Calu3 (cell line): ENCODE data around the gene GLE1. TPM values are rescaled to one million over a fixed set of nuclear protein-coding genes. Genes with fewer than 3 reads are reported as not detected.
"Not testable (repeated sequence)": the region's sequence is repeated elsewhere in the genome, so short reads cannot be mapped to it uniquely, and the experiment has no call there.

ENCODE experiments used
- BruUV-seq: library from RNA; stranded (reverse); fragments of 400-500 nt; replicated peaks from 2 replicates; lab custom pipeline; 2021; lab: Mats Ljungman, UMichigan
- CTCF ChIA-PET: fragments of 300-600 bp; sonication (Branson Sonifier 250); formaldehyde crosslinking; loops from one replicate; lab custom pipeline; 2022; ENCODE audit warnings: antibody characterized with exemption; lab: Charles Lee
- DNase-seq: peaks from one replicate; pipeline ENCODE4 v3.0.0; 2022
- H3K27ac Mint-ChIP-seq: one replicate; pipeline ENCODE4 v1.8.0; 2022; ENCODE audit warnings: mixed read lengths; ENCODE audit not compliant: unreplicated experiment
- H3K27me3 Mint-ChIP-seq: one replicate; pipeline ENCODE4 v1.8.0; 2022; ENCODE audit warnings: mixed read lengths; ENCODE audit not compliant: unreplicated experiment
- H3K36me3 Mint-ChIP-seq: one replicate; pipeline ENCODE4 v1.8.0; 2022; ENCODE audit warnings: mild to moderate bottlenecking, moderate library complexity, mixed read lengths; ENCODE audit not compliant: insufficient read depth, unreplicated experiment
- H3K4me1 Mint-ChIP-seq: one replicate; pipeline ENCODE4 v1.8.0; 2022; ENCODE audit warnings: mild to moderate bottlenecking, low read depth, mixed read lengths; ENCODE audit not compliant: unreplicated experiment
- H3K4me3 Mint-ChIP-seq: one replicate; pipeline ENCODE4 v1.8.0; 2022; ENCODE audit warnings: mild to moderate bottlenecking, low read depth, moderate library complexity, mixed read lengths; ENCODE audit not compliant: unreplicated experiment
- H3K9me3 Mint-ChIP-seq: one replicate; pipeline ENCODE4 v1.8.0; 2022; ENCODE audit warnings: low read depth, mixed read lengths; ENCODE audit not compliant: unreplicated experiment
- CTCF ChIP-seq: fragments of 200-600 bp; IDR thresholded peaks from one replicate; pipeline ENCODE4 v1.8.0; 2022; ENCODE audit warnings: antibody characterized with exemption; ENCODE audit not compliant: unreplicated experiment
- intact Hi-C: fragments of 100-400 bp; cut with micrococcal nuclease; formaldehyde crosslinking; loops from one replicate; pipeline ENCODE4 v1.10.0; 2022; ENCODE audit not compliant: unreplicated experiment
- total RNA-seq: library from RNA; stranded (reverse); gene quantifications from 2 replicates; pipeline ENCODE4 v1.2.3, GENCODE V29; 2022

Gene GLE1
- total RNA-seq, 1 experiment from 2014 or later, result 24.8 TPM

- Mint-ChIP-seq H3K9me3 (no peaks in the 10 kb centered on the region), H3K27ac (no peak overlapping the region), H3K4me1 (no peaks in the 10 kb centered on the region), H3K27me3 (no peaks in the 10 kb centered on the region), H3K36me3 (peaks cover 19% of the 10 kb centered on the region), H3K4me3 (no peak overlapping the region)
- no TSS peak for BruUV-seq
- intact Hi-C loops, result no loop called here
- CTCF ChIA-PET, result no interaction called here
- DNase-seq, result no peak
- no peak for TF ChIP-seq CTCF
Observed at GRCh38 chr9:128495804-128496417, 8.6 kb upstream of the GLE1 start.

DNA sequence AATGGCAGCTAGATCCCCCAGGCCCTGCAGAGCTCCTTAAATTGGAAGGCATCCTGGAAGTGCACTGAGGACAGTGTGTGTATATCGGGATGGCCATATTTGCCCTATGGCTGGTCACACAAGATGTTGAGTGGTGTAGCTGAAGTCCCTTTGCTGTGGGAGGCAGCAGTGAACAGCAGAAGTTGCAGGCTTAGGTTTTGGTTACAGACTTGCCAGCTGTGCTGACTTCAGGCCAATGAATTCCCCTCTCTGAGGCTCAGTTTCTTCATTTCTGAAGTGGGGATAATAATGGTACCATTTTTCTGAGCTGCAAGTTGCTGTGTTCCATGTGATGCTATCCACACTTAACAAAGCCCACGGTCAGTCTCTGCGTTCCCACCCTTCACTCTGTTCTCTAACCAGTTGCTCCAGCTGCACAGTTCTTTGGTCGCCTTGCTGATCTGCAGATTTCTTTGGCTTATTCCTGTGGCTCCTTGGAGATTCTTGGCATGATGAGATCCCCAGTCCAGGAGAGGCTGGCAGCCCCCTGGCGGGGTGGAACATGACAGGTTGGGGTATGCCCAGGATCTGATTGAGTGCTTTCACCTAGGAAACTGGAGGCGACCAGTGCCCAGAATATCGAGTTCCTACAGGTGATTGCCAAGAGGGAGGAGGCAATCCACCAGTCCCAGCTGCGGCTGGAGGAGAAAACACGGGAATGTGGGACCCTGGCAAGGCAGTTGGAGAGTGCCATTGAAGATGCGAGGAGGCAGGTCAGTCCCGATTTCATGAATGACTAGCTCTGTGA is 6.5 kb upstream of the GLE1 start:
- CTCF ChIA-PET, result no interaction called here
- TF ChIP-seq CTCF, result no peak
- Mint-ChIP-seq H3K4me1 (no peaks in the 10 kb centered on the region), H3K36me3 (peaks cover 19% of the 10 kb centered on the region), H3K27me3 (no peaks in the 10 kb centered on the region), H3K27ac (no peak overlapping the region), H3K4me3 (no peak overlapping the region), H3K9me3 (no peaks in the 10 kb centered on the region)
- no peak for DNase-seq
- no TSS peak for BruUV-seq
- intact Hi-C loops, result no loop called here

- CTCF ChIA-PET, result no interaction called here
- H3K4me3 Mint-ChIP-seq, result no peak overlapping the region
- H3K9me3 Mint-ChIP-seq, result no peaks in the 10 kb centered on the region
- DNase-seq, result no peak
- no peak overlapping the region for H3K27ac Mint-ChIP-seq
- no TSS peak for BruUV-seq
- no peaks in the 10 kb centered on the region for H3K4me1 Mint-ChIP-seq
- intact Hi-C loops, result no loop called here
- no peaks in the 10 kb centered on the region for H3K27me3 Mint-ChIP-seq
- peaks cover 23% of the 10 kb centered on the region for H3K36me3 Mint-ChIP-seq
- TF ChIP-seq CTCF, result no peak
Observed at GRCh38 chr9:128498911-128499310, 5.6 kb upstream of the GLE1 start.

DNA sequence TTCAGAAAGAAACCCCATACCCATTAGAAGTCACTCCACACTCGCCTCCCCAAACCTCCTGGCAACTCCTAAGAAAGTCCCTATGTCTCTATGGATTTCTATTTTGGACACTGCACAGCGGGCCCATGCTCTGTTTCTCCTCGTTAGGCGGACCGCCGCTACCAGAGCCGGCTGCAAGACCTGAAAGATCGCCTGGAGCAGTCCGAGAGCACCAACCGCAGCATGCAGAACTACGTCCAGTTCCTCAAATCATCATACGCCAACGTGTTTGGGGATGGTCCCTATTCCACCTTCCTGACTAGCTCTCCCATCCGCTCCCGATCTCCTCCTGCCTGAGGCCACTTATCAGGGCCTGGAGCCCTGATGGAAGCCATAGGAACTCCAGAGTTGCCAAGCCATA is 4.6 kb upstream of the GLE1 start:
- TF ChIP-seq CTCF, result no peak
- no peak for DNase-seq
- no TSS peak for BruUV-seq
- H3K9me3 Mint-ChIP-seq, result no peaks in the 10 kb centered on the region
- intact Hi-C loops, result no loop called here
- H3K27me3 Mint-ChIP-seq, result no peaks in the 10 kb centered on the region
- H3K36me3 Mint-ChIP-seq, result peaks cover 33% of the 10 kb centered on the region
- H3K4me3 Mint-ChIP-seq, result no peak overlapping the region
- CTCF ChIA-PET, result interaction anchor here (0.6 kb wide), 1 partner anchor 18 kb away, joined by 10 read pairs; no protein-coding TSS in a partner anchor
- H3K4me1 Mint-ChIP-seq, result no peaks in the 10 kb centered on the region
- H3K27ac Mint-ChIP-seq, result no peak overlapping the region

DNA sequence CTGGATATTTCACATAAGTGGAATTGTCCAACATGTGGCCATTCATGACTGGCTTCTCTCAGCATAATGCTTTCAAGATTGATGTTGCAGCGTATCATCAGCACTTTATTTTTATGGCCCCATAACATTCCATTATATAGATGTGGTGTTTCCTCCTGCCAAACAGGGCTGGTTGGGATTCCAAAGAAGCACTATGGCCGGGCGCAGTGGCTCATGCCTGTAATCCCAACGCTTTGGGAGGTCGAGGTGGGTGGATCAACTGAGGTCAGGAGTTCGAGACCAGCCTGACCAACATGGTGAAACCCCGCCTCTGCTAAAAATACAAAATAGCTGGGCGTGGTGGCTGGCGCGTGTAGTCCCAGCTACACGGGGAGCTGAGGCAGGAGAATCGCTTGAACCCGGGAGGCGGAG is 1.1 kb upstream of the GLE1 start:
- CTCF ChIA-PET, H3K27me3 Mint-ChIP-seq, DNase-seq, H3K27ac Mint-ChIP-seq, H3K4me1 Mint-ChIP-seq, intact Hi-C loops, BruUV-seq, H3K9me3 Mint-ChIP-seq: not testable (repeated sequence)
- Mint-ChIP-seq H3K36me3 (peaks cover 33% of the 10 kb centered on the region), H3K4me3 (peak overlapping the region; percentile 98)
